PC-3 (cell line): ENCODE measurements around the gene CCDC142. TPM values are rescaled to one million over a fixed set of nuclear protein-coding genes. Genes with fewer than 3 reads are reported as not detected.

ENCODE experiments used
- ATAC-seq: fragments of 200-7000 bp; cut with Tn5 transposase; 2 replicates; pipeline ENCODE4 v1.9.1; 2020; ENCODE audit warnings: mild to moderate bottlenecking, moderate library complexity
- BruUV-seq: library from RNA; stranded (reverse); fragments of 400-500 nt; replicated peaks from 2 replicates; lab custom pipeline; 2021; lab: Mats Ljungman, UMichigan
- CTCF ChIA-PET: fragments of 300-600 bp; sonication (Branson Sonifier 250); formaldehyde crosslinking; loops from one replicate; lab custom pipeline; 2022; ENCODE audit warnings: antibody characterized with exemption; lab: Charles Lee
- POLR2A ChIA-PET: fragments of 300-600 bp; sonication (Branson Sonifier 250); formaldehyde crosslinking; loops from one replicate; lab custom pipeline; 2022; ENCODE audit warnings: antibody characterized with exemption; ENCODE audit not compliant: unreplicated experiment; lab: Charles Lee
- DNase-seq: peaks from one replicate; pipeline ENCODE4 v3.0.0-alpha.2; 2015
- H2AFZ ChIP-seq: fragments of 300-600 bp; sonication (generic); 2 replicates; pipeline ENCODE4 v1.6.0; 2016; ENCODE audit warnings: antibody characterized with exemption, low read length
- H3F3A ChIP-seq: fragments of 300-600 bp; sonication (generic); one replicate; pipeline ENCODE4 v1.6.0; 2017; ENCODE audit warnings: antibody characterized with exemption, low read length, control low read depth, mild to moderate bottlenecking; ENCODE audit not compliant: unreplicated experiment
- H3K27ac ChIP-seq: fragments of 300-600 bp; sonication (generic); 2 replicates; pipeline ENCODE4 v1.5.1; 2016; ENCODE audit warnings: mild to moderate bottlenecking, low read length
- H3K27me3 ChIP-seq: fragments of 300-600 bp; sonication (generic); 2 replicates; pipeline ENCODE4 v1.6.1; 2016; ENCODE audit warnings: low read length, mixed read lengths
- H3K36me3 ChIP-seq: fragments of 300-600 bp; sonication (generic); 2 replicates; pipeline ENCODE4 v1.6.1; 2016; ENCODE audit warnings: low read depth, mixed run types, low read length, mixed read lengths
- H3K4me1 ChIP-seq: fragments of 300-600 bp; sonication (generic); 2 replicates; pipeline ENCODE4 v1.5.1; 2016; ENCODE audit warnings: low read length; ENCODE audit not compliant: insufficient read depth
- H3K4me2 ChIP-seq: fragments of 300-600 bp; sonication (generic); 2 replicates; pipeline ENCODE4 v1.6.0; 2016; ENCODE audit warnings: low read length
- H3K4me3 ChIP-seq: fragments of 300-600 bp; sonication (generic); 2 replicates; pipeline ENCODE4 v1.5.1; 2016; ENCODE audit warnings: mild to moderate bottlenecking, low read length, mixed read lengths
- H3K79me2 ChIP-seq: fragments of 300-600 bp; sonication (generic); 2 replicates; pipeline ENCODE4 v1.6.1; 2017; ENCODE audit warnings: low read length, mixed read lengths
- H3K9ac ChIP-seq: fragments of 300-600 bp; sonication (generic); 2 replicates; pipeline ENCODE4 v1.6.0; 2016; ENCODE audit warnings: mild to moderate bottlenecking, low read length
- H3K9me2 ChIP-seq: fragments of 300-600 bp; sonication (generic); replicated peaks from 2 replicates; pipeline ENCODE4 v1.6.1; 2016; ENCODE audit warnings: mixed run types, low read length, mixed read lengths
- H3K9me3 ChIP-seq: fragments of 300-600 bp; sonication (generic); 2 replicates; pipeline ENCODE4 v1.6.1; 2016; ENCODE audit warnings: low read length, mixed read lengths
- H4K20me1 ChIP-seq: fragments of 300-600 bp; sonication (generic); 2 replicates; pipeline ENCODE4 v1.6.1; 2016; ENCODE audit warnings: low read length, mixed read lengths
- CTCF ChIP-seq: fragments of 300-600 bp; sonication (generic); conservative IDR thresholded peaks from 2 replicates; pipeline ENCODE4 v1.5.1; 2017; ENCODE audit warnings: antibody characterized with exemption, low read depth, mild to moderate bottlenecking, low read length
- EZH2 ChIP-seq: fragments of 300-600 bp; sonication (generic); IDR thresholded peaks from one replicate; pipeline ENCODE4 v1.6.1; 2017; ENCODE audit warnings: antibody characterized with exemption, mild to moderate bottlenecking, low read length; ENCODE audit not compliant: unreplicated experiment
- EZH2phosphoT487 ChIP-seq: fragments of 300-600 bp; sonication (generic); IDR thresholded peaks from 2 replicates; pipeline ENCODE4 v1.6.1; 2018; ENCODE audit warnings: mild to moderate bottlenecking, antibody characterized with exemption, low read length, borderline replicate concordance
- intact Hi-C: fragments of 100-400 bp; cut with micrococcal nuclease; formaldehyde crosslinking; loops from 2 replicates; pipeline ENCODE4 v1.9.0; 2023
- total RNA-seq: library from RNA; depleted of rRNA; stranded (reverse); fragments of >200 nt; gene quantifications from 2 replicates; pipeline ENCODE4 v1.2.3, GENCODE V29; 2014

CCDC142 gene
- total RNA-seq, 1 experiment from 2014 or later: 14.7 TPM

GRCh38 chr2:74441170-74441689, 41.6 kb downstream of the CCDC142 start:
- POLR2A ChIA-PET: interaction anchor here (1.0 kb wide), 1 partner anchor 11 kb away, joined by 12 read pairs; no protein-coding TSS in a partner anchor
- BruUV-seq: TSS peak; percentile 50
- H3K27me3 ChIP-seq: no peaks in the 10 kb centered on the region
- H3K79me2 ChIP-seq: peaks cover 55% of the 10 kb centered on the region
- H3K9me2 ChIP-seq: no peaks in the 10 kb centered on the region
- CTCF ChIA-PET: no interaction called here
- peak overlapping the region; percentile 98 for H3K4me2 ChIP-seq
- H3F3A ChIP-seq: no peaks in the 10 kb centered on the region
- peak overlapping the region; percentile 85 for H3K27ac ChIP-seq
- peak overlapping the region; percentile 85 for H2AFZ ChIP-seq
- H3K4me1 ChIP-seq: peaks cover 34% of the 10 kb centered on the region
- peak overlapping the region; percentile 73 for H3K4me3 ChIP-seq
- H3K9ac ChIP-seq: peak overlapping the region; percentile 89
- peaks cover 11% of the 10 kb centered on the region; the same call in 1 of the 2 replicates for H3K36me3 ChIP-seq
- DNase-seq (no peak), ATAC-seq (peak; percentile 13)
- no peaks in the 10 kb centered on the region for H3K9me3 ChIP-seq
- peaks cover 23% of the 10 kb centered on the region for H4K20me1 ChIP-seq
- no peak for TF ChIP-seq CTCF
- no peak for TF ChIP-seq EZH2phosphoT487
- TF ChIP-seq EZH2: no peak
- intact Hi-C loops: loop anchor here (2.0 kb wide), 1 partner anchor 20 kb away; the partner anchor contains the start of genes C2orf81 and WDR54

- CTCF ChIA-PET: interaction anchor here (0.5 to 0.9 kb wide), 2 partner anchors 26 to 194 kb away, joined by 3 to 10 read pairs; no protein-coding TSS in a partner anchor
- Histone ChIP-seq H4K20me1 (peaks cover 26% of the 10 kb centered on the region), H3K4me3 (peak overlapping the region; percentile 73), H3K27me3 (no peaks in the 10 kb centered on the region), H3K4me2 (peak overlapping the region; percentile 98), H3K36me3 (peaks cover 11% of the 10 kb centered on the region; the same call in 1 of the 2 replicates), H3K9me2 (no peaks in the 10 kb centered on the region), H3K4me1 (peaks cover 34% of the 10 kb centered on the region), H3K27ac (peak overlapping the region; percentile 85), H3K9ac (peak overlapping the region; percentile 89), H3K79me2 (peaks cover 62% of the 10 kb centered on the region), H3K9me3 (no peaks in the 10 kb centered on the region), H2AFZ (peak overlapping the region; percentile 85), H3F3A (no peaks in the 10 kb centered on the region)
- ATAC-seq (peak; percentile 84), DNase-seq (peak; percentile 82)
- intact Hi-C loops: loop anchor here (1.0 to 2.0 kb wide), 2 partner anchors 14 to 20 kb away; partner anchors contain the start of genes C2orf81 and WDR54
- TSS peak; percentile 82 for BruUV-seq
- TF ChIP-seq EZH2phosphoT487 (no peak), CTCF (peak; percentile 26; the same call in 1 of the 2 replicates), EZH2 (no peak)
- POLR2A ChIA-PET: interaction anchor here (0.5 to 1.0 kb wide), 8 partner anchors 11 to 50 kb away, joined by 3 to 19 read pairs (median 4); partner anchors contain the start of genes INO80B and WBP1
Observed at GRCh38 chr2:74440378-74441169, 42.2 kb downstream of the CCDC142 start.
